Nephron (organoid): ENCODE data around the gene NIT2.
A peak's percentile ranks its signal among the peaks of the same experiment; 100 is the strongest.

Experiments
- H3K27ac Mint-ChIP-seq, 3 experiments: 2 replicates each; pipeline ENCODE4 v1.8.0; 2020; ENCODE audit warnings: mixed read lengths in 3 of 3, mild to moderate bottlenecking in 2 of 3, moderate library complexity in 1 of 3
- H3K27me3 Mint-ChIP-seq: 2 replicates; pipeline ENCODE4 v1.8.0; 2021; ENCODE audit warnings: low read depth, mild to moderate bottlenecking, moderate library complexity, mixed read lengths
- H3K36me3 Mint-ChIP-seq: 2 replicates; pipeline ENCODE4 v1.8.0; 2020; ENCODE audit warnings: low read depth, mixed read lengths
- H3K4me1 Mint-ChIP-seq: 2 replicates; pipeline ENCODE4 v1.8.0; 2020; ENCODE audit warnings: mixed read lengths
- H3K4me3 Mint-ChIP-seq, 3 experiments: 2 replicates each; pipeline ENCODE4 v1.8.0; 2020; ENCODE audit warnings: mild to moderate bottlenecking in 3 of 3, mixed read lengths in 3 of 3, moderate library complexity in 2 of 3
- H3K9me3 Mint-ChIP-seq: 2 replicates; pipeline ENCODE4 v1.8.0; 2020; ENCODE audit warnings: mixed read lengths
- TF ChIP-seq, protein P1 (sequence below), 3 experiments: fragments of 200-600 bp; sonication (generic); IDR thresholded peaks; one replicate each; pipeline ENCODE4 v1.5.0; 2021; ENCODE audit warnings: antibody characterized with exemption in 3 of 3; ENCODE audit not compliant: unreplicated experiment in 3 of 3

Gene NIT2

DNA sequence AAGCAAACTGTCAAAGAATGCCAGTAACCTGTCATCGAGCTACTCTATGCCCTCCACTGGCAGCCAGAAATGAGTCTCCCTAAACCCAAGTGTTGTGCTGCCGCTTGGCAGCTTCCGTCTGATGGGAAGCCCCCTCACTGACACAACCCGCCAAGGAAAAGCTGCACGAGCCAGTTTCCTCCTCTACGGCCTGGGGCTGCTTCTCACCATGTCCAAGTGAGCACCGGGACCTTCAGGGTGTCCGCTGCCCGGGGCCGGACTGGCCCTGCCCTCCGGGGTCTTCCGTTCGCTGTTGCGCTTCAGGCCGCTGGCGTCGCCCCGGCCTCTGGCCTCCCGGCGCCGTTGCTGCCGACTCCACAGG, 65.8 kb downstream of the NIT2 start:
- Mint-ChIP-seq H3K4me1 (peaks cover 43% of the 10 kb centered on the region), H3K36me3 (peaks cover 4% of the 10 kb centered on the region), H3K27me3 (no peaks in the 10 kb centered on the region)

DNA sequence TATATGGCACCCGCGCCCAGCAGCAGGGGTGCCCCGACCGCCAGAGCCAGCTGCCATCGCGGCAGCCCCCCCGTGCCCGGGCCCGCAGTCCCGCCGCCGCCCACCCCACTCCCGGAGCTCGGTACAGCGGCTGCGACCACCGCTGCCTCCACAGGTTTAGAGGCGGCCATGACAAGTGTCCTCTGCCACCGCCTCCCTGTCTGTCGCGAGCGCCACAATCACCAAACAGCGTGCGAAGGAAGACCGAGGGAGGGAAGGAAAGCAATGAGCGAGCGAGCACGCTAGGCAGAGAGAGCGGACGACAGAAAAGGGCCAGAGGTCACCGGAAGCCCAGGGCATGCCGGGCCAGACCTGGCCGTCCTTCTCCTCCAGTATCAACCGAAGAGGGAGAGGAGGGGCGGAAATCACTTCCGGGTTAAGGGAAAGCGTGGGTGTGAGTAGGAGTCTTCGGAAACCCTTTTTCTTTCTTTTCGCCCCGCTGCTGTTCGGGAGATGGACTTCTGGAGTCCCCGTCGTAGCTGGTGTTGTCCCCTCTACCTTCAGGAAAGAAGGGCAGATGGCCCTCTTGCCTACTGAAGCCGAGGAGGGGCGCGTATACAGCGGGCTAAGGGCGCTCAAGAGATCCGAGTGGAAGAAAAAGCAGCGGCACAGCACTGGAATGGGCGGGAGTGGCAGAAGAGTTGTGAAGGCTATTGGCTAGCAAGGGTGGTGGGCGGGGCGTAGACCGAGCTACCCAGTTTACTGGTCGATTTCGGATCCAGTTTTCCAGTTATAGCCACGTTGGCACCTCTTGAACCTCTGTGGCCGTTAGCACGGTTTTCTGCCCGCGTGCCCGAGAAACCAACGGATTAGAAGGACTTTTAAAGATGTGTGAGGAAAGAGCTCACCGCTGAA, 66.5 kb downstream of the NIT2 start, which contains the start of the genes LNP1 and TOMM70:
LNP1 (plus strand) TSS at position 760 of the 894 bp plus-strand sequence. CDS start 28,191 bp downstream, outside the sequence.
TOMM70 (minus strand) TSS at position 310 of the 894 bp plus-strand sequence; CDS start at position 170, 140 bp downstream.
- peak within 1 kb of the TSS; percentile 97 to 99 (median 98) for H3K27ac Mint-ChIP-seq
- peaks cover 10% of the 10 kb centered on the region for H3K36me3 Mint-ChIP-seq
- no peaks in the 10 kb centered on the region for H3K27me3 Mint-ChIP-seq
- H3K9me3 Mint-ChIP-seq: peaks cover 7% of the 10 kb centered on the region
- TF ChIP-seq, protein P1, sequence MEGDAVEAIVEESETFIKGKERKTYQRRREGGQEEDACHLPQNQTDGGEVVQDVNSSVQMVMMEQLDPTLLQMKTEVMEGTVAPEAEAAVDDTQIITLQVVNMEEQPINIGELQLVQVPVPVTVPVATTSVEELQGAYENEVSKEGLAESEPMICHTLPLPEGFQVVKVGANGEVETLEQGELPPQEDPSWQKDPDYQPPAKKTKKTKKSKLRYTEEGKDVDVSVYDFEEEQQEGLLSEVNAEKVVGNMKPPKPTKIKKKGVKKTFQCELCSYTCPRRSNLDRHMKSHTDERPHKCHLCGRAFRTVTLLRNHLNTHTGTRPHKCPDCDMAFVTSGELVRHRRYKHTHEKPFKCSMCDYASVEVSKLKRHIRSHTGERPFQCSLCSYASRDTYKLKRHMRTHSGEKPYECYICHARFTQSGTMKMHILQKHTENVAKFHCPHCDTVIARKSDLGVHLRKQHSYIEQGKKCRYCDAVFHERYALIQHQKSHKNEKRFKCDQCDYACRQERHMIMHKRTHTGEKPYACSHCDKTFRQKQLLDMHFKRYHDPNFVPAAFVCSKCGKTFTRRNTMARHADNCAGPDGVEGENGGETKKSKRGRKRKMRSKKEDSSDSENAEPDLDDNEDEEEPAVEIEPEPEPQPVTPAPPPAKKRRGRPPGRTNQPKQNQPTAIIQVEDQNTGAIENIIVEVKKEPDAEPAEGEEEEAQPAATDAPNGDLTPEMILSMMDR (IDR thresholded peaks at IDR 0.05; ENCODE audit: unreplicated experiment in 3 of 3): no peak
- H3K4me1 Mint-ChIP-seq: peaks cover 48% of the 10 kb centered on the region
- peak within 1 kb of the TSS; percentile 92 to 96 (median 93) for H3K4me3 Mint-ChIP-seq

More for the DNA sequence above, 65.8 kb downstream of the NIT2 start:
- peak overlapping the region; percentile 92 to 96 (median 93) for H3K4me3 Mint-ChIP-seq
- peak overlapping the region; percentile 80 to 98 (median 82) for H3K27ac Mint-ChIP-seq
- peaks cover 2% of the 10 kb centered on the region for H3K9me3 Mint-ChIP-seq
- TF ChIP-seq, protein P1 (IDR thresholded peaks at IDR 0.05; ENCODE audit: unreplicated experiment in 3 of 3): no peak

DNA sequence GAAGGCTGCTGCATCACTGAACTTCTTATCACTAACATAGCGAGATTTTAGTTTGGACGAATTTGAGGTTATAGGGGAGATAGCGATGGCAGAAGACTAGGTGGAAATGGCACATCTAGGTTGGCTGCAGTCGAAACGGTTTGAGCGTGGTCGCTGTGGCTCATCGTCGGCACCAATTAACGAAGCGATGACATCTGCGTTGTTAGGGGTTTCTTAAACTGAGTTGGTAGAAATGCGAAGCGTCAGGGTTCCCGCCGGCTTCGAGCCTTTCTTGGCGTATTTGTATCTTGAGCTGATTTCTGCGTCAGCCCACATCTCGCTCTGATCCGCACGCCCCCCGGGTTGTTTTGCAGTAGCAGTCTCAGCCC, 67.1 kb downstream of the NIT2 start:
- H3K4me3 Mint-ChIP-seq: peak overlapping the region; percentile 92 to 96 (median 93)
- TF ChIP-seq, protein P1 (IDR thresholded peaks at IDR 0.05; ENCODE audit: unreplicated experiment in 3 of 3): no peak
- peaks cover 7% of the 10 kb centered on the region for H3K9me3 Mint-ChIP-seq
- H3K36me3 Mint-ChIP-seq: peaks cover 11% of the 10 kb centered on the region
- H3K27me3 Mint-ChIP-seq: no peaks in the 10 kb centered on the region
- peak overlapping the region; percentile 97 to 99 (median 98) for H3K27ac Mint-ChIP-seq
- peaks cover 46% of the 10 kb centered on the region for H3K4me1 Mint-ChIP-seq

DNA sequence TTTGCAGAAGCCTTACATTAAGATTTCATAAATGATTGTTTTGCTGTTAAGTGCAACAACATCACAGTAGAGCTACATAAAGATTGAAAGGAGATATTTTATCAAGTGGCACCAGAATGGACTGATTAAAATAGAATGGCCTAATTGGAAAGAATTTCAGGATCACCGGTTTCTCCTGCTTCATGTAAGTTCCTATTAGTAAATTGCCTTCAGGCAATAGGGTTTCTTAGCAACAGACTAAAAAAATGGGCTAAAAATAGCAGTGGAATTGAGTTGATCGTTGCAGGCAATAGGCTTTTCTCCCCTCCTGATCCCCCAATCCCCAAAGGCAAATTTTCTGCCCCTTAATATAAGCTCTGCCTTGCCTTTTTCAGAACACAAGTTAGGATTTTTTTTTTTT, 67.7 kb downstream of the NIT2 start:
- Mint-ChIP-seq H3K27me3 (no peaks in the 10 kb centered on the region), H3K4me1 (peaks cover 42% of the 10 kb centered on the region)

DNA sequence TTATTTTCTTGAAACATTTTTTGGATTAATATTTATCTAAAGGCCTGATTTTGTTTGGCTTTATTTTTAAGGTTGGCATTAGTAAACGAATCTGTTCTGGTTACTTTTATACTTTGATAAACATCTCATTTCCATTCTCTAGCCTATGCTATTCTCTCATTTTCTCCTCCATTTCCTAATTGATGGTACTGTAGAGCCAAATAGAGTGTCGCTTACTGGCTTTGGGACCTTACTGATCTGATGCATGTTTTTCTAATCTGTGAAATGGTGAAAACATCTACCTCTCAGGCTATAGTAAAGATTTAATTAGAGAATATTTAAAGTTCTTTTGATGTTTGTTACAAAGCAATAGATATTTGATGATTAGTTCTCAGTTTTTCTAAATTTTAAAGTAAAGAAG, 68.3 kb downstream of the NIT2 start:
- peak overlapping the region; percentile 92 to 96 (median 93) for H3K4me3 Mint-ChIP-seq
- H3K27me3 Mint-ChIP-seq: no peaks in the 10 kb centered on the region
- peaks cover 15% of the 10 kb centered on the region for H3K9me3 Mint-ChIP-seq
- H3K36me3 Mint-ChIP-seq: peaks cover 23% of the 10 kb centered on the region
- H3K27ac Mint-ChIP-seq: peak overlapping the region; percentile 97 to 99 (median 98)
- TF ChIP-seq, protein P1 (IDR thresholded peaks at IDR 0.05; ENCODE audit: unreplicated experiment in 3 of 3): no peak
- H3K4me1 Mint-ChIP-seq: peaks cover 42% of the 10 kb centered on the region

More for the DNA sequence above, 67.7 kb downstream of the NIT2 start:
- Mint-ChIP-seq H3K4me3 (peak overlapping the region; percentile 92 to 96 (median 93)), H3K27ac (peak overlapping the region; percentile 97 to 99 (median 98)), H3K9me3 (peaks cover 9% of the 10 kb centered on the region), H3K36me3 (peaks cover 17% of the 10 kb centered on the region)
- TF ChIP-seq, protein P1 (IDR thresholded peaks at IDR 0.05; ENCODE audit: unreplicated experiment in 3 of 3): no peak
